Glomerular visceral epithelial cell (primary cell): ENCODE data around the gene LSM12.

Experiments
- DNase-seq: peaks from one replicate; pipeline ENCODE4 v3.0.0-alpha.2; 2016; ENCODE audit errors: extremely low spot score

The LSM12 gene

DNA sequence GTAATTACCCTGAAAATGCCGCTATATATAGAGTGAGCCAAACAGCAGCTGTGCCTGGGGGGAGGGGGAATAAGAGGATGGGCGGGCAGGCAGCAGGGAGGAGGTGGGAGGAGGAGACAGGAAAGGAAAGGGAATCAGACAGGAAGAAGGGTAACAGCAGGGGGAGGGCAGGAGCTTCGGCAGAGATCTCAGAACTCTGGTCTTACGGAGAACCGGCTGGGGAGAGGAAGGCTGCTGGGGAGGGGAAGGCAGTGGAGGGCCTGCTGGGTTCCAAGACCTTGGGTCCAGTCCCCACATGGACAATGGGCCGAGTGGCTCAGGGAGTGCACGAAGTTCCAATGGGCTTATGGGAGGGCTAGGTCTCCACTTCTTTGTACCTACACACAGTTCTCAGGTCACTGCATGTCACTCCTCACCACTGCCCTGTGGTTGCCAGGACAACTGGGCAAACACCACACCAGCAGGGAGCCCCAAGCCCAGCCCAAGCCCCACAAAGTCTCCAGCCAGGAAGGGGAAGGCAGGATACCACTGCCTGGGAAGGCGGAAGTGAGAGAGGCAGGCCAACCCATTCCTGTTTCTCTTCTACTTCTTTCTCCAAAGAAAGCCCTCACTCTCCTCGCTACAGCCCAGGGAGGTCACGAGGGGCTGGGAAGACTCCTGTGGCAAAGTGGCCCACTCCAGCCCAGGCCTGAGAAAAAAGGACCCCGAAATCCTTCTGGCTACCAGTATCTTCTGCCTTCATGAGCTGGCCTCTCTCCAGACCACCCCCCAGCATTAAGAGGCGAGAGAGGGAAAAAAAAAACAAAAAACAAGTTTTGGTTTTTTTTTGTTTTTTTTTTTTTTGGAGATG lies 29.4 kb upstream of the LSM12 start:
- DNase-seq = peak; percentile 84

DNA sequence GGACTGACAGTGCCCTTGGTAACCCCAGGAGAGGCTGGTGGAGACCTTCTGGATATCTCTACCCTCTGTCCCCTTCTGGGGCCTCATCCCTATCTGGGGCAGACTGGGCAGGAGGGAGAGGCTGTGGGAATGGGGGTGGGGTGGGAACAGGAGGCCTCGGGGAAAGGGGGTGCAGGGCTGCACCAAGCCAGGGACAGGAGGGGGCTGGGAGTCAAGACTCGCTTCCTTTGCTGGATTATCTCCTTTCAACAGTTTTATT lies 28.8 kb upstream of the LSM12 start:
- DNase-seq = no peak

DNA sequence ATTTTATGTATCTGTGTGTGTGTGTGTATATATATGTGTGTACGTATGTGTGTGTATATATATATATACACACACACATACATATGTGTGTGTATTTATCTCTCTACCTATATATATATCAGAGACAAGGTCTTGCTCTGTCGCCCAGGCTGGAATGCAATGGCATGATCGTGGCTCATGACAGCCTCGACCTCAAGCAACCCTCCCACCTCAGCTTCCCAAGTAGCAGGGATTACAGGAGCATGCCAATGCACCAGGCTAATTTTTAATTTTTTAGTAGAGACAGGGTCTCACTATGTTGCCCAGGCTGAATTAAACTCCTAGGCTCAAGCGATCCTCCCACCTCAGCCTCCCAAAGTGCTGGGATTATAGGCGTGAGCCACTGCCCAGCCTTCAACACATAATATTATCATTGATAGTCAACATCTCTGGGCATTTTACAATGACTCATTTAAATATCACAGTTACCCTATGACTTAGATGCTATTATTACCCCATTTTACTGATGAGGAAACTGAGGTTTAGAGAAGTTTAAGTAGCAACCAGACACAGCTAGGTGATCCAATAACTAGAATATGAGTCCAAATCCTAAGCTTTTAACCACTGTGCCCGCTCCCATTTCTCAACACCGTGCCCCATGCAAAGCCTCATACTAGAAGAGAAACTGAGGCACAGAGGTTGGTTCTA lies 28.4 kb upstream of the LSM12 start:
- DNase-seq = no peak

DNA sequence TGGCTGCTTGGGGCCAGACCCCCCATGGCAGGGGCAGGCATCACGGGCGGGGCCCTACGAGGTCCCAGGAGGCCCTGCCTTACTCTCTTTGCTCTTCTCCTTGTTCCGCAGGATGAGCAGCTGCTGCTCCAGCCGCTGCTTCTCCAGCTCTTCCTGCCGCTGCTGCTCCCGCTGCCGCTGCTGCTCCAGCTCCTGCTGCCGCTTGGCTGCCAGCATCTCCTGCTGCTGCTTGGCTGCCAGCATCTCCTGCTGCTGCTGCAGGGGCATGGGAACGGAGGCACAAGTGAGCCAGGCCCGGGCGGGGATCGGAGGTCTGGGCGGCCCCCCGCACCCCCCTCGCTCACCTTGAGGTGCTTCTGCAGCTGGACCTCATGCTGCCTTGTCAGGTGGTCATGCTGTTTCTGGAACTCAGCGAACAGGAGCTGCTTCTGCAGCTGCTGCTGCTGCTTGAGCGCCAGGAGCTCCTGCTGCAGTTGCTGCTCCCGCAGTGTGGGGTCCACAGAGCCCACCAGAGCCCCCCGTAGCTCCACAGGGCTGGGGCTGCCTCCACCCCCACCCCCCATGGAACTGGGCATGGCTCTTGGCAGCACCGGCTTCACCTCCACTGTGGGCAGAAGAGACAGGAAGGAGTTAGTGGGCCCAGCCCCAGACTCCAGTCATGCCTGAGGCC lies 26.9 kb upstream of the LSM12 start:
- DNase-seq = no peak

DNA sequence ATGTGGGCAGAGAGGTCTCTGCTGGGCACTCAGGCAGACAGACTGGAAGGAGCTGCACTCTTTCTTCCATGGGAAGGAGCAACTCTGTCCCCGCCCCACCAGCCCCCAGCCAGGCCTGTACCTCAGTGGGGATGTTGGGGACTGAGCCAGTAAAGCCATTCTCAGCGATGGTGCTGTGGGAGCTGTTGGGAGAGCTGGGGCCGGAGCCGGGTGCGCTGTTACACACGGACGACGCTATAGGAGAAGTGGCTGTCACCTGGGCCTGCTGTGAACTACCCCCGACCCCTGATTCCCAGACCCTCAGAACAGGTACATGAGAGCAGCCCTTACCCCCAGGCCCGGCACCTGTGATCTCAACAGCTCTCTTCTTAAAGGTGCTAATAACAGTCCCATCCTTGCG lies 25.6 kb upstream of the LSM12 start:
- DNase-seq = no peak

DNA sequence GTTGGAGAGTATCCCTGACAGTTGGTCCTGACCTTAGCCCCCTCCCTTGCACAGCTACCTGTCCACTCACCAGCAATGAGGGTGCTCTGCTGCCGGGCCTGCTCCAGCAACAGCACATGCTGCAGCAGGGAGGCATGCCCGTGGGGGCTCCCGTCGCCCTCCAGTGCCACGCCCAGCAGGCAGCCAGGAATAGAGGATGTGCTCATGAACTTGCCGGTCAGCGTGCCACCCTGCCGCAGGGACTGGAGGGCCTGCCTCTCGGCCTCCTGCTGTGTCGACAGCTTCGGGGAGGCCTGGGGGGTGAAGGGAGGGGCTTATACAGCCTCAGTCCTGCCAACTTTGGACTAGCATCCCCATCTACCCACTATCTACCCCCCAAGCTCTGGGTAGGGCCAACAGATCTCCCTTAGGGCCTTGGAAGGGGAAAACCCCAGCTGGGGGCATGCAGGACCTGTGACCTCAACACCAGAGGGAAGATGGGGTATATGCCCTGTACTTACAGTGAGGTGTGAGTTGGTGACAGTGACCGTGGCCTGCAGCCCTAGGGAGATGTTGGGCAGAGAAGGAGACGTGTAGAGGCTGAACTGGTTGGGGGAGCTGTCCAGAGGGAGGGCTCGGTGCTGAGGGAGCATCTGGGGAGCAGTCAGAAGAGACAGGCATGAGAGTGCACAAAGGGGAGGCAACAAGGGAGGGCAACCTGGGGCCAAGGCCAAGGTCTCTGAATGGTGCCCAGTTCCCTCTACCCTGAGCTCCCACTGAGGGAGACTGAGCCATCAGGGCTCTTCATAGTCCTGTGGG lies 24.9 kb upstream of the LSM12 start:
- DNase-seq = no peak

DNA sequence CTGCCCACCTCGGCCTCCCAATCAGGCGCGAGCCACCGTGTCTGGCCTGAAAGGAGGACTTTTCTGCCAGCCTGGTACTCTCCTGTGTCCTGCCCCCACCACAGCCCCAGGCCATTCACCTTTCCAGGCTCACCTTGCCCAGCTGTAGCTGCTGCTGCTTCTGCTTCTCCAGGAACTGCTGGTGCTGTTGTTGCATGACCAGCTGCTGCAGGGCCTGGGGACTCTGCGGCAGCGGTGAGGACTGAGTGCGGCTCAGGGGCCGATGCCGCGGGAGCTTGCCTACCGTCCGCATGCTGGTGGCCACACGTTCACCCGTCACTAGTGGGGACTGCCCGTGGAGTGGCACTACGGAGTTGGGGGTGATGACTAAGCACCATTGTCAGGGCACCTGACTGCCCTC lies 21.8 kb upstream of the LSM12 start:
- DNase-seq = no peak

DNA sequence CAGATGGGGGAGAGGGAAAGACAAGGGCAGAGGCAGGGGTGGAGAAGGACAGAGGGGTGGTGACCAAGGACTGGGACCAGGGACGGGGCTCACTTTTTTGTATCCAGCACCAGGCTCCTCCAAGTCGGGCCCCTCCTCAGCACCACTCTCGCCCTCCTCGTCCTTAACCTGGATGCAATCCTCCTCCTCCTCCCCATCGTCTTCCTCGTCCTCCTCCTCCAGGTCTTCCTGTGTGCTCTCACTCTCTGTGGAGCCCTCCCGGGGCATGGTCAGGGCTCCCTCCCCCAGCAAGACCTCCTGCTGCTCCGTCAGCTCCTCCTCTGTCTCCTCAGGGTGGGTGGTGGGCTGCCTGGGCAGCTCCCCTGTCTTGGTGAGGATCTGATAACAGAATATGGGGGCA lies 20.8 kb upstream of the LSM12 start:
- no peak for DNase-seq

DNA sequence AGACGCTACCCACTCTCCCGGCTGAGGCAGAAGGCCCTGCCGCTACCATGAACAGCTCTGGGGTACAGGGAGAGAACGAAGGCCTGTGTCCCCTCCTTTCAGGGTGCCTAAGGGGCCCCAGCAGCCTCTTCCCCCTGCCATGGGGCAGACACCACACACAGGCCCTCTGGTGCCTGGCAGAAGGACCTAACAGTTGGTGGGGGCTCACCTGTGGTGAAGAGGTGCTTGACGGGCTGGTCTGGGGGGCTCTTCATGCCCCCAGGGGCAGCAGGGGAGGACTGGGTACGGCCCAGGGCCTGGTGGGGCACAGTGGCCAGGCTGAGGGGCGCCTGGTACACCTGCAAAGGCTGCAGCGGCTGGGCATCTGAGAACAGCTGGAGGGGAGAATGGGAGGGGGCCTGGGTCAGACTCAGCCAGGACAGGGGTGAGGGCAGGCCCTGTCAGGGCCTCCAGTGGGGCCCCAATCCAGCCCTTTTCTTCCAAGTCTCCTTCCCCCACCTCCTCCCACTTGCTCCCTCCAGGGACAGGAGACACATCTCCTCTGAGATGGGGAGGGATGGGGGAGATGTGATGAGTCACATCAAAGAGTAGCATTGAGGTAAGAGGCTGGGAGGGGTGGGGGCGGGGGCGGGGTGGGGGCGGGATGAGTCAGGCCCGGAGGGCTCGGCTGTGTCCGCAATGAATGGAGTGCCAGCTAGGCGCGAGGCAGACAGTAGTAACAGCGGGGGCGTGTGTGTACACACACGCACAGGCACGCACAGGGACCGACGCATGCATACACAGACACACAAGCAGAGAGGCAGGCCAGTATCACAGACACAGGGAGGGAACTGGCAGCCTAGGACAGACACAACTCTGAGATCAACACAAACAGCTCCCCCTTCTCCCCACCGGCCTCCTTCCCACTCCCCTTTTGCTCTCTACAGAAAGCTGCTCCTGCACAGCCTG lies 20.2 kb upstream of the LSM12 start:
- peak; percentile 91 for DNase-seq

DNA sequence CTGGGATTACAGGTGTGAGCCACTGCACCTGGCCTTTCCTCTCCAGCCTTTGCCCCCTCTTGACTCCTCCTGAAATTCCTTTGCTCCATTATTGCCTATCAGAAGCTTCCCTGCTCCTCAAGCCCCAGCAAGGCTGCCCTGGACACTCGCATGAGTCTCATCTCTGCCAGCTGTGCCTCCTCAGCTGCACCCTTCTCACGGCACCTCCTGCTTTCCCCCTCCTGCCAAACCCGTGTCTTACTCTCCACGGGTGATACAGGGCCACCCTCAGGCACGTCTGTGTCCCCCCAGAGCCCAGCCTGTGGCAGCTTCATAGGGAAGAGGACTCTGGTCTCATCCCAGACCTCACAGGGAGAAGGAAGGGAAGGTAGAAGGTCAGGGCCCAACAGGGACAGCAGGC lies 19.4 kb upstream of the LSM12 start:
- no peak for DNase-seq

DNA sequence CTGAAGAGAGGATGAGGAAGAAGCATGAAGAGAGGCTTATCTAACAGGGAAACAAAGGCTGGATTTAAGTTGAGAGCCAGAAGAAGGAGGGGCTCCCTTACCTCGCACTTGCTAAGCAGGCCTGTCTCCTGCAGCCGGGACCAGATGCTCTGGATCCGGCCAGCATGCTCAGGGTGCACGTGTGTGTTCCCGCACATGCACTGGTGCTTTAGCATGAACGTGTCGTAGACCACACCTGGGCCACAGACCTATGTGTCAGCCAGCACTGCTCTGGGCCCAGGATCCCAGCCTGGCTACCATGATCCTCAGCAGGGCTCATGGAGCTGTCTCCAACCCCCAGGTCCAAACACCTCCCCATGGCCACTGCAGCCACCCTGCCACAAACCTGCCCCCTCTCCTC lies 18.4 kb upstream of the LSM12 start:
- no peak for DNase-seq

DNA sequence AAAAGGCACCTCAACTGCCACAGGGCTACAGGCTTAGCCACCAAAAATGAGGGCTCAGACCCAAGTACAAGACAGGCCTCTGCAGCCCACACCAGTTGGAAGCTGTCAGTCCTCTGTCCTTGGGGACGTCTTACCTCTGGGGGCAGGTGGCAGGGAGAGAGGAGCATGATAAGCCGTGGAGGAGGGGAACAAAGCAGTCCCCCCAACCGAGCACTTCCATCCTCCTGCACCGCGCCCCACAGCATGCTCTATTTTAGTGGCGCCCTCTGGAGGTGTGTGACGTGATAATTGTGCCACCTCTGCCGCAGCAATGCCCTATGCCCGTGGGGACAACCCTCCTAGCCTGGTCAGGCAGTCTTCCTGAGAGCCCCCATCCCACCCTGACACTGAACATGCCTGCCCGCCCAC lies 17.7 kb upstream of the LSM12 start:
- no peak for DNase-seq

DNA sequence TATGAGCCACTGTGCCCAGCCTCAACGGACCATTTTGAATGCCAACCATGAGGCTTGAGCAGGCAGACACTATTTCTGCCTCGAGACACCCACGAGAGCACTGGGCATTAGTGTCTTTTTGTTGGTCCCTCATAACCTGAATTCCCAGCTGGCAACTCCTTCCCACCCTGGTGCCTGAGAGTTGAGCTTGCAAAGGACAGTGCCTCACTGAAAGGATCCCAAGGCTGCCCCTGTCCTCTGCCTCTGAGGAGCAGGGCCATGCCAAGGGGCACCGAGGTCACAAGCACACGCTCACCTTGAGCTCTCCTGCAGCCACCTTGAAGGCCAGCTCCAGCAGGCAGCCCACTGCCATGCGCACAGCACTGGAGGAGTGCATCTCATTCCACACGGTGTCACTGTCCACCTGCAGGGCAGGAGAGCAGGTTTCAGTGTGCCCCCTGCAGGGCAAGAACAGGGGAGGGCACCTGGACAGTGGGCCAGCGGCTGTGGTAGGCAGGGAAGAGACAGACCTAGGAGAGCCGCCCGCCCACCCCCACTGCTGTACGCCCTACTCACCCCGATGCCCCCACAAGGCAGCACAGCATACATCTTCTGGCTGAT lies 16.9 kb upstream of the LSM12 start:
- DNase-seq = peak; percentile 61

DNA sequence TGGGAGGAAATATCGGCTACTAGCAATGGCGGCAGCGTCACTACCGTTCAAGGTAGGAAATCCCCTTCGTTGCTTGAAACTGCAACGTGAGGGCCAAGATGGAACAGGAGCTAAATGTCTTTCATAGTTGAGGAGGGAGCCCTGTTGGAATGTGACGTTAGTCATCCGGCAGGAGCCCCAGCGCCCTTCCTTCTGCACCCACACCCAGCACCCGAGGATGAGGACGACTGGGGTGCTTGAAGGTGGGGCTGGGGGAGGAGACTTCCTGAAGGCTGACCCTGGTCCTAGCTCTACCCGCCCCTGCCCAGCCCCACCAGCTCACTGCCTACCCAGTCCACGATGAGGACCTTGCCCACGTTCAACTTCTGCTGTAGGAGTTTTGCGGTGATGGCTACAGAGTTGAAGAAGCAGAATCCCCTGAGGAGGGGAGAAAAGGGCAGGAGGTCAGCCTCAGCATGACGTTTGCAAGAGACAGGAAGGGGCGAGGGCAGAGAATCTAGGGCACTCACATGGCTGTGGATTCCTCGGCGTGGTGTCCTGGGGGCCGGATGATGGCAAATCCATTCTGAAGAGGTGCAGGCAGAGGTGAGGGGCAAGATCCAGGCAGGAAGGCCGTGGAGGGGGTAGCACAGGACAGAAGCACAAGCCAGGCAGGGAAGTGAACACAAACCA lies 15.9 kb upstream of the LSM12 start:
- DNase-seq = no peak

DNA sequence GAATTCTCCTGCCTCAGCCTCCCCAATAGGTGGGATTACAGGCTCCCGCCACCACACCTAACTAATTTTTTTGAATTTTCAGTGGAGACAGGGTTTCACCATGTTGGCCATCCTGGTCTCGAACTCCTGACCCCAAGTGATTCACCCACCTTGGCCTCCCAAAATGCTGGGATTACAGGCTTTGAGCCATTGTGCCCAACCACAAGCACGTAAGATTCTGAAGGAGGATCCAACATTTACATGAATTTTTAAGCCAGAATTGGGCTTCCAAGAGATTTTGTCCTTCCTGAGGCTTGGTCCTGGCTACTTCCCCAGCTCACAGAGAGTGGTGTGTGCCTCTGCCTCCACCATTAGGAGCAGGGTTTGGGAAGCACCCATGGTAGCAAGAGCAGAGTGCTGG lies 15.2 kb upstream of the LSM12 start:
- DNase-seq = no peak

DNA sequence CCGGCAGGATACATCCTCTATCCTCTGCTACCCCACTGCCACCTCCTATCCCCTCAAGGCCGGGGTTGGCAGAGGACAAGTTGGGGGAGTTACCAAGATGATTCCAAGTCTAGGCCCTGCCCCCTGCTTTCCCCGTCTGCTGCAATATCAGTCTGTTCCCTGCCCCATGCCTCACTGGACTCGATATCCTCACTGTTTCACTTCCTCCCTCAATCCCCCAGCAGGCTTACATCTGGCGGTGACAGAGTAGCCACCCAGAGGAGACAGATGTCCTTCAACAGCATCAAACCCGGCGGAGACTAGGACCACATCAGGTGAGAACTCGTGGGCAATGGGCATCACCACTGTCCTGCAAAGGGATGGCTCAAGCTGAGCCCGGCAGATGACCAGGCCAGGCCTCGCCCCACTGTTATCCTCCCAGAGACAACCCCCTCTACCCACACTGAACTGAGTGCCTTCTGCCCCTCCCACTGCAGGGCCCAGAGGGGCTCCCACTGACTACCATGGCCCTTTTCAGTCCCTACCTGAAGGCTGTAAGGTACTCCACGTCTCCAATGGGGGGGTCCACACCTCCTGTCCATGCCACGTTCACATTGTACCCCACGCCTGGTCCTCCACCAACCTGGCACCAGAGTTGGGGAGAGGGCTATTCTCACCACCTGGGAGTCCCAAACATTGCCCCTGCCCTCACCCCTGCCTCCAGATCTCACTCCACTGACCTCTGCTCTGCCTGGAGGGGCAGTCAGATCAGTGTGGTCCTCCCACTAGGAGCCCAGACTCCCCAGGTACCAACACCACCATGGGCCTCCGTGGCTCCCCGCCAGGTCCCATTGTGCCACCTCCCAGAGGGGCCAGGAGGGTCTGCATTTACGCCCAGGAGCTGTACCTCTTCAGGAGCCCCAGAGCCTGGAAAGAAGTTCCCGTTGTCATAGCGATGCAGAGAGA lies 13.7 kb upstream of the LSM12 start:
- no peak for DNase-seq

DNA sequence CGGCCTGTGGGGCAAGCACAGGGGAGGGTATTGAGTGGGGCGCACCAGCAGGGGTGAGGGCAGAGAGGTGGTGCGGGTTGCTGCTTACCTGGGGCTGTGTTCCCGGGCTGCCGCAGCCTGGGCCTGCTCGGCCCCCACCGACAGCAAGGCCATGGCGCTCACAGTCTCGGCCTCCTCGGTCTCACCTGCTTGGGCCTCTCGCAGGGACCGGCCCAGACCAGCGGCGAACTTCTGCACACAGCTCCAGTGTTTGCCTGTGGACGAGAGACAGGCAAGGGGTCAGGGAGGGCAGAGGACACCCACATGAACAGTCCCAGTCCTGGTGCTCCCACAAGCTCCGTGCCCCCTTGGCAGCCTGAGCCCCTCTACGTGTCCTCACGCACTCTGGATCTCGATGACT lies 11.9 kb upstream of the LSM12 start:
- DNase-seq = no peak

DNA sequence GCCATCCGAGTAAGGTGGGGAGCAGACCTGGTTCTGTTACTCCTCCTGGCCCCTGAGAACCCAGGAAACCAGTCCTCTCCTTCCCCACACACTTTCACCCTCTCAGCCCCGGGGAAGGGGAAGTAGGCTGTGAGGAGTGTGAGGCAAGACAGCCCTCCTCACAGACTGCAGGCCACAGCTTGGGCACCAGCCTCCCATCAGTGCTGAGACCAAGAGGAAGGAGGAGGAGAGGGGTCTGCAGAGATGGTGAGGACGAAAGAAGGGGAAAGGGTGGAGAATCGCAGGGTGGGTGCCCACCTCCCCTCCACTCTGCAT lies 11.1 kb upstream of the LSM12 start:
- DNase-seq = no peak
